ENCODE data around the gene PRKCZ.

PRKCZ gene

DNA sequence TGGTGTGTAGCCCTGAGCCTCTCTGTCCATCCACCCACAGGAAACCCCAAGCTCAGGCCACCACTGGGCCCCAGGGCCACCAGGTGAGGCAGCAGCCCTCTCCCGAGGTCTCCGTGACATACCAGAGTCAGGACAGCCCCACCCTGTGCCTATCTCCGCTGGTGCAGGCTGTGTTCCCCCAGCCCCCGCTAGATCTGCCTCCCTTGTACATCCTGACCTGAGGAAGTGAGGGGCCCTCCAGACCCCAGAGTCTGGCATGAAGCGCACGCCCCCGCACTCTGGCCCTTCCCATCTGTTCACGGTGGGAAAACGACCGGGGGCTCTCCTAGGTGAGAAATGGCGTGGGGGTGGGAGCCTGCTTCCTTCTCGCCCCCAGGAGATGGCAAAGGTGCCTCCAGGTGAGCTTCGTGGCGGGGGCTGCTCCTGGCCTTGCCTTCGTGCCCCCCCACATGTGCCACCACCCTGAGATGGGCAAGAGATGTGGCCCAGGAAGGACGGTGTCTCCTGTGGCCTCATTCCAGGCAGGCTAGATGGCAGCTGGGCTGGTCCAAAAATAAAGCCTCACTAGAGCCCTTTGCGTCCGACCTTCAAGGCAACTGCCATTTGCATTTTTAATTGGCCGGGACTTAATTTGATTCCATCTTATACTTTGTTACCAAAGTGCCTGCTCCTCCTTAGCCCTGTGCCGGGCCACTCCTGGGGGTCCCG lies 28.0 kb upstream of the PRKCZ start:
- in situ Hi-C loops (cut with HindIII; ENCODE audit: low pct_ligation_motif_present, low sequenced_read_pairs): no loop called here
- no peak overlapping the region for H3K27ac ChIP-seq
- H3K27me3 ChIP-seq (replicated peaks): peaks cover 50% of the 10 kb centered on the region
- TF ChIP-seq CTCF (IDR thresholded peaks at IDR 0.05; ENCODE audit: low read depth, low read length, missing control alignments): no peak
- no peak overlapping the region for H3K4me3 ChIP-seq (ENCODE audit: low read depth, low read length)
- DNase-seq: no peak
- H3K36me3 ChIP-seq (replicated peaks): no peaks in the 10 kb centered on the region

DNA sequence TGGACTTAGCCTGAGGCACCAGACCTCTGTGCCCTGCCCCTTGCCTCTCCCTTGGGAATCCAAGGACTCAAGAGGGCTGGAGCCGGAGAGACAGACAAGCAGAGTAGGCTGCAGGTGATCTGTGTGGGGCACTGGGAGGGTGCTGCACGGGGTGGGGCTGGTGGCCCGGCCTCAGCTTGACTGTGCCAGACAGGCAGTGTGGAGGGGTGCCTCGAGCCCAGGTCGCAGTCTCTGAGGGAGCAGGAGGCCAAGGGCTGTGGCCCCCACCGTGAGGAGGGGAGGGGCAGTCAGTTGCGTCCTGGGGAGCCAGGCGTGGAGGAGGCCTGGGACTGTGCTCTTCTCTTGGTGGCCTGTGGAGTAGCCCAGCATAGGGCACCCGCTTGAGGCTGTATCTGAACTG lies 27.0 kb upstream of the PRKCZ start:
- no peak for TF ChIP-seq CTCF (IDR thresholded peaks at IDR 0.05; ENCODE audit: low read depth, low read length, missing control alignments)
- no peaks in the 10 kb centered on the region for H3K36me3 ChIP-seq (replicated peaks)
- in situ Hi-C loops (cut with HindIII; ENCODE audit: low pct_ligation_motif_present, low sequenced_read_pairs): no loop called here
- H3K4me3 ChIP-seq (ENCODE audit: low read depth, low read length): no peak overlapping the region
- H3K27me3 ChIP-seq (replicated peaks): peaks cover 42% of the 10 kb centered on the region
- DNase-seq: no peak
- H3K27ac ChIP-seq: no peak overlapping the region

DNA sequence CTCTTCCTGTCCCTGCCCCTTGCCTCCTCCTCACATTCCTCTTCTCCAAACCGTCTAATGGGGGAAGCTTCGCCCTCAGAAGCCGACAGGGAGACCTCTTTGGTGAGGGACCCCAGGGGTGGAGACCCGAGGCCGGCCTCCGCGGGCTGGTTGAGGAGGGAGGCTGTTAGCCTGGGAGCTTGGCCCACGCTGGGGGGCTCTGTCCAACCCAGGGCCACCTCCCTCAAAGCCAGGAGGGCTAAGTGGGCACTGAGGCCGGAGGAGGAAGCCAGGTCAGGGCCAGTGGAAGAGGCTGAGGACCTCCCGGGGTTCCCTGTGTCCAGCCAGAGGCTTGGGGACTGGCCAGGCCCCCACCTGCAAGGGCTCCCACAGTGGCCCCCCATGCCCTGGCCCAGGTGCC lies 25.8 kb upstream of the PRKCZ start:
- no peak for DNase-seq
- H3K4me3 ChIP-seq (ENCODE audit: low read depth, low read length): no peak overlapping the region
- in situ Hi-C loops (cut with HindIII; ENCODE audit: low pct_ligation_motif_present, low sequenced_read_pairs): no loop called here
- no peak for TF ChIP-seq CTCF (IDR thresholded peaks at IDR 0.05; ENCODE audit: low read depth, low read length, missing control alignments)
- H3K27ac ChIP-seq: no peak overlapping the region
- peaks cover 31% of the 10 kb centered on the region for H3K27me3 ChIP-seq (replicated peaks)
- no peaks in the 10 kb centered on the region for H3K36me3 ChIP-seq (replicated peaks)

- H3K27me3 ChIP-seq (replicated peaks): peaks cover 27% of the 10 kb centered on the region
- no peak overlapping the region for H3K4me3 ChIP-seq (ENCODE audit: low read depth, low read length)
- in situ Hi-C loops (cut with HindIII; ENCODE audit: low pct_ligation_motif_present, low sequenced_read_pairs): no loop called here
- DNase-seq: no peak
- no peaks in the 10 kb centered on the region for H3K36me3 ChIP-seq (replicated peaks)
- no peak for TF ChIP-seq CTCF (IDR thresholded peaks at IDR 0.05; ENCODE audit: low read depth, low read length, missing control alignments)
- H3K27ac ChIP-seq: no peak overlapping the region
Measured at GRCh38 chr1:2024887-2025286, 25.3 kb upstream of the PRKCZ start.

DNA sequence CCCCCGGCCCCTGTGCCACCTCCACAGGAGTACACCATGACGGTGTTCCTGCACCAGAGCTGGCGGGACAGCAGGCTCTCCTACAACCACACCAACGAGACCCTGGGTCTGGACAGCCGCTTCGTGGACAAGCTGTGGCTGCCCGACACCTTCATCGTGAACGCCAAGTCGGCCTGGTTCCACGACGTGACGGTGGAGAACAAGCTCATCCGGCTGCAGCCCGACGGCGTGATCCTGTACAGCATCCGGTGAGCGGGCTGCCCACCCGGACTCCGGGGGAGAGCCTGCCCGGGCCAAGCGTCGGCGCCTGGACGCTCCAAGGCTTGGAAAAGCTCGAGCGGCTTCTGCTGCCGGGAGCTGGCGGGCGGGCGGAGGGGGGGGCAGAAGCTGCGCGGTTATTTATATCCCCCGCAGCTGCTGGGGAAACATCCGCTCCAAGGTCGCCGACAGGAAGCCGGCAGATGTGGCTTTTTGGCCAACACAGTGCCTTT lies 24.7 kb upstream of the PRKCZ start:
- Histone ChIP-seq H3K36me3 (replicated peaks) (no peaks in the 10 kb centered on the region), H3K27me3 (replicated peaks) (peaks cover 20% of the 10 kb centered on the region), H3K4me3 (ENCODE audit: low read depth, low read length) (no peak overlapping the region), H3K27ac (no peak overlapping the region)
- TF ChIP-seq CTCF (IDR thresholded peaks at IDR 0.05; ENCODE audit: low read depth, low read length, missing control alignments): no peak
- no peak for DNase-seq
- in situ Hi-C loops (cut with HindIII; ENCODE audit: low pct_ligation_motif_present, low sequenced_read_pairs): no loop called here

All from brain microvascular endothelial cell (primary cell).